Choroid plexus epithelial cell (primary cell): ENCODE data around the gene EBPL.

Source experiments
- DNase-seq: peaks from one replicate; pipeline ENCODE4 v3.0.0-alpha.2; 2010; ENCODE audit warnings: low read depth
- H3K4me3 ChIP-seq: 2 replicates; pipeline ENCODE4 v1.5.1; 2011; ENCODE audit warnings: low read depth, mild to moderate bottlenecking, control low read depth, low read length, moderate library complexity
- TF ChIP-seq, protein P1 (sequence below): conservative IDR thresholded peaks from 2 replicates; pipeline ENCODE4 v1.5.1; 2011; ENCODE audit warnings: low read depth, mild to moderate bottlenecking, control low read depth, inconsistent platforms, low read length, moderate library complexity

Gene EBPL

DNA sequence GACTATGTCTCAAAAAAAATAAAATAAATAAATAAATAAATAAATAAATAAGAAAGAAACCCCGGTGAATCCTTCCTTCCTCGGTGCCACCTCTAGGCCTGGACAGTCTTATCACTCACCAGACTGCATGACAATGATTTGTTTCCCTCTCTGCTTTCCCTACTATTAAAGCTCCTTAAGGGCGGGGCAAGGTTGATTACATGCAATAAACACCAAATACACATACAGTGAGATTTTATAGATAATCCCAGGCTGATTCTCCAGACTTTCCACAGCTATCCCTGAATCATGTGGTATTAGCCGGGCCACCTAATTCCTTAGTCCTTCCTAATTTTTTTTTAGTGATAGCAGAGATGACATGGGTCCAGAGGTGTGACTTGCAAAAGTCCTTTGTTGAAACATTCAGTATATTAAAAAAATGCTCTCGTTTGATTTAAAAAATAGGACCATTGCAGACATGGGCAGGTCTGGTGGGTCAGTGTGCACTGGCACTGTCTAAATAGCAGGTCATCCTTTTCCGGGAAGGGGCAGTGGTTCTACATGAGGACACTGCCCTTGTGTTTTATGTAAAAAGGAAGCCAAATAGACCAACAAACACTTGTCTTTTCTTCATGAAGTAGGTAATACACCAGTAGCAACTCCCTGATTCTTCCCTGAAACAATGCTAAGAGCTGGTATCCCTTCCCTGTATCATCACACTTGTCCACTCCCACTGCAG, 14.5 kb downstream of the EBPL start:
- TF ChIP-seq, protein P1, sequence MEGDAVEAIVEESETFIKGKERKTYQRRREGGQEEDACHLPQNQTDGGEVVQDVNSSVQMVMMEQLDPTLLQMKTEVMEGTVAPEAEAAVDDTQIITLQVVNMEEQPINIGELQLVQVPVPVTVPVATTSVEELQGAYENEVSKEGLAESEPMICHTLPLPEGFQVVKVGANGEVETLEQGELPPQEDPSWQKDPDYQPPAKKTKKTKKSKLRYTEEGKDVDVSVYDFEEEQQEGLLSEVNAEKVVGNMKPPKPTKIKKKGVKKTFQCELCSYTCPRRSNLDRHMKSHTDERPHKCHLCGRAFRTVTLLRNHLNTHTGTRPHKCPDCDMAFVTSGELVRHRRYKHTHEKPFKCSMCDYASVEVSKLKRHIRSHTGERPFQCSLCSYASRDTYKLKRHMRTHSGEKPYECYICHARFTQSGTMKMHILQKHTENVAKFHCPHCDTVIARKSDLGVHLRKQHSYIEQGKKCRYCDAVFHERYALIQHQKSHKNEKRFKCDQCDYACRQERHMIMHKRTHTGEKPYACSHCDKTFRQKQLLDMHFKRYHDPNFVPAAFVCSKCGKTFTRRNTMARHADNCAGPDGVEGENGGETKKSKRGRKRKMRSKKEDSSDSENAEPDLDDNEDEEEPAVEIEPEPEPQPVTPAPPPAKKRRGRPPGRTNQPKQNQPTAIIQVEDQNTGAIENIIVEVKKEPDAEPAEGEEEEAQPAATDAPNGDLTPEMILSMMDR = no peak
- no peak for DNase-seq
- no peak overlapping the region for H3K4me3 ChIP-seq

DNA sequence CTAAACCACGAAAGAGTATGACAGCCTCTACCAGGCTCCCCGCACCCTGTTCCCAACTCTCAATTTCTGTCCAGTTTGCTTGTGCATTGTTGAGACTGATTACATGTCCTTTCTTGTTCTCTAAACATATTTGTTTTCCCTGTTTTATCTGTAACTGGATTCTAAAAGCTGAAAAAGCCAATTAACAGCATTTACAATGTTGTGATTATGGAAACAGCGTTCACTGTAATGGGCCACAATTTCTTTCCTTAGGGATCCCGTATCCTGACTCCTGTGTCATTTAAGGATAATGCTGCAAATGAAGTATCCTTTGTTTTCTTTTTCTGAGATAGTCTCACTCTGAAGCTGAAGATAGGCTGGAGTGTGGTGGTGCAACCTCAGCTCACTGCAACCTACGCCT, 20.5 kb downstream of the EBPL start:
- DNase-seq = no peak
- TF ChIP-seq, protein P1 = no peak

DNA sequence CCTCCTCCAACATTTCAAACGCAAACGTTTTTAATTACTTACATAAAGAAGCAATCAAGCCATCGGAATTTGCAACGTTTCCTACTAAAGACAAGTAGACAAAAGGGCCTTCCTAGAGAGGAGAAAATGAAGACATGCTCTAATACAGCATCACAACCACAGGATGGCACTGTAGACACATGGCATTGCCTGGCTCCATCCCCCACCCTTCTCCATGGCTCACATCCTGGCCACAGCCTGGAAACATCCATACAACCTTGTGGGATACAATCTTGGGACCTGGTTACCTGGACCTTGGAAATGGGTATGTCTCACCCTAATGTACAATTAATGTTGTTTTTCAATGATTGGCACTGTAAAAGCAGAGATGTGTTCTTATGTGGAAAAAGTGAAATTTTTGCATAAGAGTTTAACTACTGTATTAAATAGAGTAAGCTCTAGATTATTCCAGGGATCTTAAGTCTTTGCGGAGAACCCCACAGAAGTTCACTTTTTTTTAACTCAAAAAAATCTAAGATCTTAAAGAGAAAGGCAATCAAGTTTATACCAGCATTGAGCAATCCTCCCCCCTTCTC, 21.5 kb downstream of the EBPL start:
- no peak overlapping the region for H3K4me3 ChIP-seq
- peak; percentile 81 for DNase-seq
- TF ChIP-seq, protein P1 = peak; percentile 87

More for the DNA sequence above, 20.5 kb downstream of the EBPL start:
- no peak overlapping the region for H3K4me3 ChIP-seq

DNA sequence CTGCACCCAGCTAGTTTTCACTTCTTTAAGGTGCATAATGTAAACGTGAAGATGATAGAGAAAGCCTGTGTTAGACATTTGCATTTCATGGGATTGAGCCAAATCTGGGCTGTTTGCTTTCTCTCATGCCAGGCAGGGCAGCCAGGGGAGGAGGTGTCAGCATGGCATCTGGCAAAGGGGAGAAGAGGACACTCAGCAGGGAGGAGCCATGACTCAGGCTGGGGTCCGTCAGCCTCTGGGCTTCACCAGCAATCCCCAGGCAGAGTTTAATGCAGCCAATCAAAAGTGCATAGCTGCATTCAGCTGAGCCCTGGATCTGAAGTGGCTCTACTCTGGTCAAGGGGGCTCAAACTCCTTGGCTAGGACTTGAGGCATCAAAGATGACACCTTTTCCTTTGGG, 23.5 kb downstream of the EBPL start:
- no peak overlapping the region for H3K4me3 ChIP-seq
- peak; percentile 32 for DNase-seq
- TF ChIP-seq, protein P1 = no peak

DNA sequence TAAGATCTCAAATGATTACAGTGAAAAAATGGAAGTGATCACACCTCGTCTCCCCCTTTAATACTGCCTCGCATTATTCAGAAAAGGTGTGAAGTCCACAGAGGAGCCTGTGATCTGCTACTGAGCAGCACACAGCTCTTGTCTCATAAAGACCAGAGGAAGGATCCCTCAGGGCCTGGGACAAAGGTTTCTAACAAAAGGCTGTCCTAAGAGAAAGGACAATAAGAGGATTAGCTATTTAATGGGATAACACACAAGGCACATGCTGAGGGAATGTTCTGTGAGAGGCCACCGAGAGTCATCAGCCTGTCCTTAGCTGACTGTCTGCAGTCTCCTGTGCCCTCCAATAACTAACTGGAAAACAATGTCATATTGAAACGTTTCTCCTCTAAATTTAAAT, 26.7 kb downstream of the EBPL start:
- DNase-seq = no peak
- no peak overlapping the region for H3K4me3 ChIP-seq
- TF ChIP-seq, protein P1 = no peak

DNA sequence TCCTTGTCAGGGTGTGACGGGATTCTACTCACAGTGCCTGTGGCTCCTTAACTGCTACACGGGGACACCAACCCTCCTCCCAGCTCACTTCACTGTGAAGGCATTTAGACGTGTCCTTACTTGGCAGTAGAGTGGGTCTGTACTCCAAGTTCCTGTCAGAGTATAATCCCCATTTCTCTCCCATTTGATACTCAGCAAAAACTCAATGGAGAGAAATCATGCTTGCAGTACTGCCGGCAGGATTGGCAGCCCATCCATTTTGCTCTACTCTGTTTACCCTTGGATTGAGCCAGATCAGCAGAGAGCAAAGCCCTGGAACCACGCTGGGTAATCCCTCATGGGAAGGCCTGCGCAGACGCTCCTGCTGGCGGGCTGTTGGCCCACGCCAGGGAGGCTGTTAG, 34.0 kb downstream of the EBPL start:
- DNase-seq = no peak
- H3K4me3 ChIP-seq = no peak overlapping the region
- TF ChIP-seq, protein P1 = no peak

DNA sequence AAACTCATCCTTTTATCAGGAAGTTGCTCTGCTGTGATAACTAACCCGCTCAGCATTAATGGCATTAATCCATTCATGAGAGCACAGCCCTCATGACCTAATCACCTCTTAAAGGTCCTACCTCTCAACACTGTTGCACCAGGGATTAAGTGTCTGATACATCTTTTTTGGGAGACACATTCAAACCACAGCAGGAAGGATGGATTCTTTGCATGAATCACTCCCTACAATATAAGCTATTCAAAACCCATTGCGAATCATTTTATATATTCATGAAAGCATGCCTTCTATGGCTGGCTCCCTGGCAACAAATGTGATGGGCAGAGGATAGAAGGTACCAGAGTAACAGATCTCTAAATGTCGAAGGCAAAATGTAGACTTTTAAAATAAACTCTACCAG, 35.4 kb downstream of the EBPL start:
- no peak for DNase-seq

More for the DNA sequence above, 35.4 kb downstream of the EBPL start:
- no peak overlapping the region for H3K4me3 ChIP-seq
- TF ChIP-seq, protein P1 = no peak
